NT2/D1 (cell line): ENCODE results near the gene PRKG1.

ENCODE experiments used
- YY1 ChIP-seq: IDR thresholded peaks from 2 replicates; pipeline ENCODE4 v1.6.1; 2011; ENCODE audit not compliant: insufficient read length, insufficient read depth
- ZNF274 ChIP-seq: IDR thresholded peaks from 2 replicates; pipeline ENCODE4 v1.6.1; 2011; ENCODE audit warnings: mild to moderate bottlenecking, low read depth, low read length

GRCh38 chr10:51602326-51602725 lies 528.0 kb downstream of the PRKG1 start:
- TF ChIP-seq ZNF274, result no peak
- TF ChIP-seq YY1, result no peak
